ENCODE measurements around the gene LYRM1. TPM values are rescaled to one million over a fixed set of nuclear protein-coding genes. Genes with fewer than 3 reads are reported as not detected.

LYRM1 gene
- total RNA-seq, 1 donor from 2014 or later, result 24.1 TPM

DNA sequence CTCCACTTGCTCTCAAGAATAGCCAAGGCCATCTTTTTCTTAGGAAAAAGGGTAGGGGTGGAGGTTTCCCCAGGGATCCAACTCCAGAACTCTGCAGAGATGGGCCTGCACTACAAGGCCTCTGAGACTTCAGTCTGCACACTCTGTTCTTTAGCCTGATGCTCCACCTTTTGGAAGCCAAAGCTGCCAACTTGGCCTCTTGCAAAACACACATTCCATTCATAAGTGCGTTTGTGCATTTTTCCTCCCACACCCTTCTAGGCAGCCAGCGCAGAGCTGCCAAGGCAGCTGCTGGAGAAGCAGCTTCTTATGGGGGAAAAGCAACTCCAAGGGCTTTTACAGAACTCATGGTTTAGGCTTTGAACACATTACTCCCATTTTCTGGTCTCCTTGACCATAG is 49.0 kb upstream of the LYRM1 start:
- no peak overlapping the region for H3K27ac ChIP-seq (ENCODE audit: low read depth, low read length)
- H4K20me1 ChIP-seq (ENCODE audit: insufficient read depth, low read length), result peaks cover 5% of the 10 kb centered on the region
- peaks cover 4% of the 10 kb centered on the region for H3K79me2 ChIP-seq (ENCODE audit: insufficient read depth, low read length)
- Mint-ChIP-seq H3K9me3 (ENCODE audit: unreplicated experiment) (no peaks in the 10 kb centered on the region), H3K27ac (ENCODE audit: unreplicated experiment) (peak overlapping the region; percentile 47), H3K4me1 (ENCODE audit: low read depth, unreplicated experiment) (peaks cover 33% of the 10 kb centered on the region), H3K36me3 (ENCODE audit: low read depth, unreplicated experiment) (peaks cover 17% of the 10 kb centered on the region), H3K27me3 (ENCODE audit: low read depth, unreplicated experiment) (no peaks in the 10 kb centered on the region), H3K4me3 (ENCODE audit: unreplicated experiment) (no peak overlapping the region)
- H3K4me1 ChIP-seq (ENCODE audit: insufficient read depth, low read length), result peaks cover 19% of the 10 kb centered on the region
- no peak overlapping the region for H2AFZ ChIP-seq (ENCODE audit: low read depth, low read length)
- no peak overlapping the region for H3K4me3 ChIP-seq (ENCODE audit: insufficient read depth, low read depth, low read length)
- H3K9me3 ChIP-seq (ENCODE audit: insufficient read depth, low read depth, low read length), result no peaks in the 10 kb centered on the region
- no peaks in the 10 kb centered on the region for H3K27me3 ChIP-seq (ENCODE audit: insufficient read depth, low read length)
- peaks cover 5% of the 10 kb centered on the region for H3K36me3 ChIP-seq (ENCODE audit: insufficient read depth, low read length)
- H3K9ac ChIP-seq (ENCODE audit: low read length), result peak overlapping the region; percentile 17
- H3K4me2 ChIP-seq (ENCODE audit: low read length), result peak overlapping the region; percentile 45
- TF ChIP-seq, protein P1, sequence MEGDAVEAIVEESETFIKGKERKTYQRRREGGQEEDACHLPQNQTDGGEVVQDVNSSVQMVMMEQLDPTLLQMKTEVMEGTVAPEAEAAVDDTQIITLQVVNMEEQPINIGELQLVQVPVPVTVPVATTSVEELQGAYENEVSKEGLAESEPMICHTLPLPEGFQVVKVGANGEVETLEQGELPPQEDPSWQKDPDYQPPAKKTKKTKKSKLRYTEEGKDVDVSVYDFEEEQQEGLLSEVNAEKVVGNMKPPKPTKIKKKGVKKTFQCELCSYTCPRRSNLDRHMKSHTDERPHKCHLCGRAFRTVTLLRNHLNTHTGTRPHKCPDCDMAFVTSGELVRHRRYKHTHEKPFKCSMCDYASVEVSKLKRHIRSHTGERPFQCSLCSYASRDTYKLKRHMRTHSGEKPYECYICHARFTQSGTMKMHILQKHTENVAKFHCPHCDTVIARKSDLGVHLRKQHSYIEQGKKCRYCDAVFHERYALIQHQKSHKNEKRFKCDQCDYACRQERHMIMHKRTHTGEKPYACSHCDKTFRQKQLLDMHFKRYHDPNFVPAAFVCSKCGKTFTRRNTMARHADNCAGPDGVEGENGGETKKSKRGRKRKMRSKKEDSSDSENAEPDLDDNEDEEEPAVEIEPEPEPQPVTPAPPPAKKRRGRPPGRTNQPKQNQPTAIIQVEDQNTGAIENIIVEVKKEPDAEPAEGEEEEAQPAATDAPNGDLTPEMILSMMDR (IDR thresholded peaks at IDR 0.05; ENCODE audit: insufficient read depth, low read depth, low read length), result no peak
- no peak for TF ChIP-seq EZH2 (IDR thresholded peaks at IDR 0.05; ENCODE audit: insufficient read depth, low read length)
- FAIRE-seq, result peak; percentile 68
- DNase-seq (ENCODE audit: low read depth), result peak; percentile 94

DNA sequence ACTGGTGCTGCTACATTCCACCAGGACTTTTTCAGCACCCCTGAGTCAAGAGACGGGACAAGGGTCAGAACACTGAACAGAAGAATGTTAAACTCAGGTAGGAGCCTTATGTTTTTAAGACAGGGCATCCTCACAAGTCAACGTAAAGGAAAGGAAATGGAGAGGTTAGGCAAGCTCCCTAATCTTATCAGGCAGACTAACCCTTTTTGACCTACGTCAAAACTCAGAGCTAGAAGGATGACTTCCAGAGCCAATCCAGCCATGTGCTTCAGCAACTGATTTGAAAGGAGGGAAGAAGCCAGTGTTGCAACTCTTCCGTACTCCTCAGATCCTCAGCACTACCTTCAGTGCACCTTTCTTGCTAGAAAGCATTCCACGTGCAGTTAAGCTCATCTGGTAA is 47.4 kb upstream of the LYRM1 start:
- no peak overlapping the region for H3K27ac Mint-ChIP-seq (ENCODE audit: unreplicated experiment)
- Histone ChIP-seq H3K27me3 (ENCODE audit: insufficient read depth, low read length) (no peaks in the 10 kb centered on the region), H3K9me3 (ENCODE audit: insufficient read depth, low read depth, low read length) (no peaks in the 10 kb centered on the region), H3K36me3 (ENCODE audit: insufficient read depth, low read length) (peaks cover 5% of the 10 kb centered on the region), H3K79me2 (ENCODE audit: insufficient read depth, low read length) (peaks cover 7% of the 10 kb centered on the region), H3K4me1 (ENCODE audit: insufficient read depth, low read length) (peaks cover 19% of the 10 kb centered on the region), H3K4me3 (ENCODE audit: insufficient read depth, low read depth, low read length) (no peak overlapping the region), H4K20me1 (ENCODE audit: insufficient read depth, low read length) (peaks cover 9% of the 10 kb centered on the region), H3K4me2 (ENCODE audit: low read length) (no peak overlapping the region), H2AFZ (ENCODE audit: low read depth, low read length) (no peak overlapping the region), H3K9ac (ENCODE audit: low read length) (no peak overlapping the region), H3K27ac (ENCODE audit: low read depth, low read length) (no peak overlapping the region)
- TF ChIP-seq, protein P1 (IDR thresholded peaks at IDR 0.05; ENCODE audit: insufficient read depth, low read depth, low read length), result no peak
- no peak for TF ChIP-seq EZH2 (IDR thresholded peaks at IDR 0.05; ENCODE audit: insufficient read depth, low read length)
- no peak for DNase-seq (ENCODE audit: low read depth)
- H3K4me3 Mint-ChIP-seq (ENCODE audit: unreplicated experiment), result no peak overlapping the region
- H3K27me3 Mint-ChIP-seq (ENCODE audit: low read depth, unreplicated experiment), result no peaks in the 10 kb centered on the region
- no peaks in the 10 kb centered on the region for H3K9me3 Mint-ChIP-seq (ENCODE audit: unreplicated experiment)
- H3K4me1 Mint-ChIP-seq (ENCODE audit: low read depth, unreplicated experiment), result peaks cover 33% of the 10 kb centered on the region
- FAIRE-seq, result no peak
- H3K36me3 Mint-ChIP-seq (ENCODE audit: low read depth, unreplicated experiment), result peaks cover 20% of the 10 kb centered on the region

DNA sequence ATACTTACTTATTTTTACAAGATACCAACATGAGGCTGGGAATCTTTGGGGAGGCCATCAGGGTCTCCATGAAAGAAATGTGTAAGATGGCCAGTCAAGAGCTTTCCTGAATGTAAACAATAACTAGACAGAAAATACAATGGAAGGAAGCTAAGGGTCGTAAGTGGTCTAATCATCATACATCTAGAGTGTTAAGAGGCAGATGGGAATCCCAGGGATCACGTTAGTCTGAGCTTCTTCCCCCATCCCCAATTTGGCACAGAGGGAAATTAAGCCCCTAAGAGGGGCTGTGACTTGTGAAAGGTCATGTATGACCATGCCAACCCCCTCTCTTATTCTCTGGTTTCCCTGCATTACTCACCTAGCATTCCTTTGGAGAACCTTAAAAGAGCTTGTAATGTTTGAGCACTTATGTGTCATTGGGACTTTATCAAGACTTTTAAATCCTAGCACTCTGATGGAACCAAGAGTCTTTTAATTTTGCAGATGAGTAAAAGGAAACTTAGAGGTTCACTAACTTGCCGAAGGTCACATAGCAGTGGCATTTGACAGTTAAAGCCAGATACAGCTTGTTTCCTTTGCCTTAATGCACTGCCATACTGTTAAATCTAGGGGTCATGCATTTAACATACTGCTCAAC is 46.5 kb upstream of the LYRM1 start:
- H3K36me3 Mint-ChIP-seq (ENCODE audit: low read depth, unreplicated experiment), result peaks cover 20% of the 10 kb centered on the region
- Histone ChIP-seq H3K4me2 (ENCODE audit: low read length) (no peak overlapping the region), H3K79me2 (ENCODE audit: insufficient read depth, low read length) (peaks cover 7% of the 10 kb centered on the region), H2AFZ (ENCODE audit: low read depth, low read length) (no peak overlapping the region), H4K20me1 (ENCODE audit: insufficient read depth, low read length) (peaks cover 9% of the 10 kb centered on the region), H3K4me3 (ENCODE audit: insufficient read depth, low read depth, low read length) (no peak overlapping the region), H3K4me1 (ENCODE audit: insufficient read depth, low read length) (peaks cover 19% of the 10 kb centered on the region), H3K36me3 (ENCODE audit: insufficient read depth, low read length) (peaks cover 5% of the 10 kb centered on the region), H3K9ac (ENCODE audit: low read length) (no peak overlapping the region), H3K27ac (ENCODE audit: low read depth, low read length) (no peak overlapping the region), H3K9me3 (ENCODE audit: insufficient read depth, low read depth, low read length) (no peaks in the 10 kb centered on the region), H3K27me3 (ENCODE audit: insufficient read depth, low read length) (no peaks in the 10 kb centered on the region)
- TF ChIP-seq, protein P1 (IDR thresholded peaks at IDR 0.05; ENCODE audit: insufficient read depth, low read depth, low read length), result no peak
- TF ChIP-seq EZH2 (IDR thresholded peaks at IDR 0.05; ENCODE audit: insufficient read depth, low read length), result no peak
- H3K9me3 Mint-ChIP-seq (ENCODE audit: unreplicated experiment), result no peaks in the 10 kb centered on the region
- FAIRE-seq, result no peak
- H3K27ac Mint-ChIP-seq (ENCODE audit: unreplicated experiment), result peak overlapping the region; percentile 31
- H3K4me3 Mint-ChIP-seq (ENCODE audit: unreplicated experiment), result peak overlapping the region; percentile 35
- no peak for DNase-seq (ENCODE audit: low read depth)
- peaks cover 33% of the 10 kb centered on the region for H3K4me1 Mint-ChIP-seq (ENCODE audit: low read depth, unreplicated experiment)
- H3K27me3 Mint-ChIP-seq (ENCODE audit: low read depth, unreplicated experiment), result no peaks in the 10 kb centered on the region
